H9 (cell line): ENCODE measurements around the gene TNIP2. TPM values are rescaled to one million over a fixed set of nuclear protein-coding genes. Genes with fewer than 3 reads are reported as not detected.

ENCODE experiments used
- DNase-seq: peaks from one replicate; pipeline ENCODE4 v3.0.0-alpha.2; 2017
- H2AFZ ChIP-seq: one replicate; pipeline ENCODE4 v1.6.1; 2013; ENCODE audit warnings: mild to moderate bottlenecking, low read length, control low read depth, moderate library complexity
- H2AK5ac ChIP-seq: 2 replicates; pipeline ENCODE4 v1.6.1; 2013; ENCODE audit warnings: low read length, control low read depth, mixed read lengths; ENCODE audit not compliant: insufficient read length
- H2BK120ac ChIP-seq: one replicate; pipeline ENCODE4 v1.6.1; 2013; ENCODE audit warnings: low read depth, mild to moderate bottlenecking, low read length, control low read depth, inconsistent platforms; ENCODE audit not compliant: poor library complexity, severe bottlenecking
- H2BK12ac ChIP-seq: 2 replicates; pipeline ENCODE4 v1.6.1; 2013; ENCODE audit warnings: low read length, control low read depth, mixed read lengths, low read depth; ENCODE audit not compliant: insufficient read length
- H2BK15ac ChIP-seq: 2 replicates; pipeline ENCODE4 v1.6.1; 2013; ENCODE audit warnings: low read depth, low read length, control low read depth
- H2BK20ac ChIP-seq: one replicate; pipeline ENCODE4 v1.6.1; 2013; ENCODE audit warnings: low read depth, mild to moderate bottlenecking, low read length, control low read depth, inconsistent platforms; ENCODE audit not compliant: poor library complexity, severe bottlenecking
- H2BK5ac ChIP-seq: 2 replicates; pipeline ENCODE4 v1.6.1; 2013; ENCODE audit warnings: low read length, control low read depth, mixed read lengths; ENCODE audit not compliant: insufficient read length
- H3K14ac ChIP-seq: 2 replicates; pipeline ENCODE4 v1.6.1; 2013; ENCODE audit warnings: low read length, control low read depth; ENCODE audit not compliant: insufficient read depth
- H3K18ac ChIP-seq: 2 replicates; pipeline ENCODE4 v1.6.1; 2013; ENCODE audit warnings: low read depth, mild to moderate bottlenecking, mixed read lengths, low read length, control low read depth; ENCODE audit not compliant: insufficient read length
- H3K23ac ChIP-seq: 2 replicates; pipeline ENCODE4 v1.6.1; 2013; ENCODE audit warnings: low read length, control low read depth, mixed read lengths, low read depth; ENCODE audit not compliant: insufficient read length
- H3K23me2 ChIP-seq: 2 replicates; pipeline ENCODE4 v1.6.1; 2013; ENCODE audit warnings: low read depth, mild to moderate bottlenecking, mixed read lengths, low read length, control low read depth; ENCODE audit not compliant: insufficient read length, poor library complexity, severe bottlenecking
- H3K27ac ChIP-seq: 2 replicates; pipeline ENCODE4 v1.5.1; 2013; ENCODE audit warnings: low read length, control low read depth, mixed read lengths, low read depth; ENCODE audit not compliant: insufficient read length
- H3K27me3 ChIP-seq: 2 replicates; pipeline ENCODE4 v1.6.1; 2013; ENCODE audit warnings: low read length, control low read depth, inconsistent platforms; ENCODE audit not compliant: insufficient read depth
- H3K4ac ChIP-seq: 2 replicates; pipeline ENCODE4 v1.6.1; 2013; ENCODE audit warnings: low read depth, mild to moderate bottlenecking, control low read depth, inconsistent platforms, low read length, moderate library complexity
- H3K4me1 ChIP-seq: 2 replicates; pipeline ENCODE4 v1.6.1; 2013; ENCODE audit warnings: low read length, control low read depth, inconsistent platforms; ENCODE audit not compliant: insufficient read depth
- H3K4me2 ChIP-seq: 2 replicates; pipeline ENCODE4 v1.6.1; 2013; ENCODE audit warnings: low read length, control low read depth, mixed read lengths; ENCODE audit not compliant: insufficient read length, insufficient read depth
- H3K56ac ChIP-seq: 2 replicates; pipeline ENCODE4 v1.6.1; 2013; ENCODE audit warnings: low read depth, mild to moderate bottlenecking, mixed read lengths, low read length, control low read depth; ENCODE audit not compliant: insufficient read length
- H3K79me1 ChIP-seq: 2 replicates; pipeline ENCODE4 v1.6.1; 2013; ENCODE audit warnings: low read depth, mild to moderate bottlenecking, moderate library complexity, low read length, control low read depth, inconsistent platforms; ENCODE audit not compliant: insufficient read depth, poor library complexity, severe bottlenecking
- H3K79me2 ChIP-seq: 2 replicates; pipeline ENCODE4 v1.6.1; 2013; ENCODE audit warnings: low read length, control low read depth, inconsistent platforms; ENCODE audit not compliant: insufficient read depth
- H3K9ac ChIP-seq: 2 replicates; pipeline ENCODE4 v1.6.1; 2013; ENCODE audit warnings: low read length, control low read depth, mixed read lengths; ENCODE audit not compliant: insufficient read length; ENCODE audit errors: extremely low read depth
- H3K9me3 ChIP-seq: one replicate; pipeline ENCODE4 v1.6.1; 2013; ENCODE audit warnings: low read depth, low read length, inconsistent platforms; ENCODE audit not compliant: control insufficient read depth
- H3T11ph ChIP-seq: one replicate; pipeline ENCODE4 v1.6.1; 2013; ENCODE audit warnings: mild to moderate bottlenecking, low read length, control low read depth, inconsistent platforms
- H4K20me1 ChIP-seq: one replicate; pipeline ENCODE4 v1.6.1; 2013; ENCODE audit not compliant: control insufficient read depth, insufficient read length, insufficient read depth
- H4K5ac ChIP-seq: 2 replicates; pipeline ENCODE4 v1.6.1; 2013; ENCODE audit warnings: low read depth, mild to moderate bottlenecking, mixed read lengths, low read length, control low read depth; ENCODE audit not compliant: insufficient read length
- H4K8ac ChIP-seq: replicated peaks from 2 replicates; pipeline ENCODE4 v1.6.1; 2013; ENCODE audit warnings: low read length, control low read depth, mixed read lengths, low read depth; ENCODE audit not compliant: insufficient read length
- H4K91ac ChIP-seq: 2 replicates; pipeline ENCODE4 v1.6.1; 2013; ENCODE audit warnings: low read depth, mild to moderate bottlenecking, moderate library complexity, mixed read lengths, low read length, control low read depth; ENCODE audit not compliant: insufficient read length
- H3K27ac Mint-ChIP-seq, 3 experiments: 2 replicates in 2 of 3; 3 replicates in 1 of 3; pipeline ENCODE4 v1.8.0; 2020 to 2021; ENCODE audit warnings: mixed read lengths in 3 of 3, mild to moderate bottlenecking in 1 of 3, moderate library complexity in 1 of 3
- H3K27me3 Mint-ChIP-seq: 2 replicates; pipeline ENCODE4 v1.8.0; 2021; ENCODE audit warnings: low read depth, mild to moderate bottlenecking, moderate library complexity, mixed read lengths
- H3K36me3 Mint-ChIP-seq, 3 experiments: 2 replicates in 2 of 3; 3 replicates in 1 of 3; pipeline ENCODE4 v1.8.0; 2020 to 2021; ENCODE audit warnings: low read depth in 3 of 3, mixed read lengths in 3 of 3; ENCODE audit not compliant: insufficient read depth in 1 of 3
- H3K4me1 Mint-ChIP-seq, 2 experiments: 2 replicates each; pipeline ENCODE4 v1.8.0; 2020; ENCODE audit warnings: mixed read lengths in 2 of 2
- H3K4me3 Mint-ChIP-seq, 2 experiments: 2 replicates in 1 of 2; 3 replicates in 1 of 2; pipeline ENCODE4 v1.8.0; 2020 to 2021; ENCODE audit warnings: mild to moderate bottlenecking in 2 of 2, mixed read lengths in 2 of 2, moderate library complexity in 1 of 2
- H3K9me3 Mint-ChIP-seq, 2 experiments: 2 replicates in 1 of 2; 3 replicates in 1 of 2; pipeline ENCODE4 v1.8.0; 2020; ENCODE audit warnings: mild to moderate bottlenecking in 2 of 2, mixed read lengths in 2 of 2, moderate library complexity in 1 of 2
- WGBS: extraction: QIAGEN DNeasy Blood & Tissue Kit; methylation state at CpG from one replicate; pipeline ENCODE4 v1.1.7; 2013; ENCODE audit warnings: missing lambda C conversion rate, low lambda C conversion rate, mixed read lengths; ENCODE audit not compliant: insufficient read length; ENCODE audit errors: extremely low coverage; 5-methylcytosine and 5-hydroxymethylcytosine counted together
- total RNA-seq: library from RNA; stranded (reverse); gene quantifications from 2 replicates; pipeline ENCODE4 v1.2.1, GENCODE V29; 2021
- TF ChIP-seq, protein P1 (sequence below): fragments of 200-600 bp; sonication (generic); conservative IDR thresholded peaks from 3 replicates; pipeline ENCODE4 v1.8.0; 2021; ENCODE audit warnings: antibody characterized with exemption, mild to moderate bottlenecking

TNIP2 gene
- total RNA-seq, 1 experiment from 2014 or later = 44.7 TPM

DNA sequence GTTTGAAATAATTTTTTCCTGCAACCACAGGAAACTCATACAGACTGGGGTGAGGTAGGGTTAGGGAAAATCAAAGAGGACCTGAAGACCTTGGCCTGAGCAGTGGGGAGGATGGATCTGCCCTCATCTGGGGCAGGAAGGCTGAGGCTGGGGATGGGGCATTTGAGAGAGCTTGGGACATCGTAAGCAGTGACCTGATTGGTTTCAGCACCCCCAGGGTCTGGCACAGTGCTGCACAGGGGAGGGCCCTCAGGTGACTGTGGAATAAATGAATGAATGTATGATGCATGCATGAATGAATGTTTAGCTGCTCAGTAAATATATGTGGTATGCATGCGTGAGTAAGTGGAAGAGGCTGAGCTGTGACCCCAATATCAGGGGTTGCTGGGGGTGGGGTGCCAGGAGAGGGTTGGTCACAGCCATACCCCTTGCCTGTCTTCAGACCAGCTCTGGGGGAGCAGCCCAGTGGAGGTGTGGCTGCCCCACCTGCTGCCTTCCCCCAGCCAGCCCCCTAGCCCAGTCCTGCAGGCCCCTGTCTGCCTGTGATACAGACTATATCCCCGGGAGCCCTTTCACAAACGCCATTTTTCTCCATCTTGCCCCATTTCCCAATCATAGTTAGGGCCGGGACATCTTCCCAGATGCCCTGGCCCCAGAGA is 11.0 kb upstream of the TNIP2 start:
- H2AFZ ChIP-seq = no peak overlapping the region
- Mint-ChIP-seq H3K36me3 (peaks cover 0 to 13% (median 9%) of the 10 kb centered on the region in 3 experiments; a peak in 4 of 7 replicates), H3K27ac (no peak overlapping the region; a peak in 1 of 7 replicates), H3K4me1 (peaks cover 19 to 21% of the 10 kb centered on the region in 2 experiments), H3K4me3 (no peak overlapping the region), H3K27me3 (peaks cover 2% of the 10 kb centered on the region), H3K9me3 (peaks cover 12 to 21% of the 10 kb centered on the region in 2 experiments; a peak in 4 of 5 replicates)
- no peaks in the 10 kb centered on the region for H3K4me1 ChIP-seq
- H4K5ac ChIP-seq = no peak overlapping the region
- no peaks in the 10 kb centered on the region for H3K9me3 ChIP-seq
- H2BK120ac ChIP-seq = no peak overlapping the region
- H2AK5ac ChIP-seq = no peak overlapping the region
- no peak overlapping the region for H3T11ph ChIP-seq
- no peaks in the 10 kb centered on the region for H3K27me3 ChIP-seq
- WGBS = no CpG with 5 or more reads among the region's 5 CpGs
- H3K4me2 ChIP-seq = no peak overlapping the region
- H4K8ac ChIP-seq = no peak overlapping the region
- H3K79me1 ChIP-seq = no peaks in the 10 kb centered on the region
- H3K18ac ChIP-seq = no peak overlapping the region
- no peak overlapping the region for H2BK20ac ChIP-seq
- no peak overlapping the region for H2BK5ac ChIP-seq
- no peak overlapping the region for H3K14ac ChIP-seq
- H3K23ac ChIP-seq = no peak overlapping the region
- H3K56ac ChIP-seq = no peak overlapping the region
- no peak for DNase-seq
- no peaks in the 10 kb centered on the region for H3K79me2 ChIP-seq
- no peak overlapping the region for H4K91ac ChIP-seq
- TF ChIP-seq, protein P1, sequence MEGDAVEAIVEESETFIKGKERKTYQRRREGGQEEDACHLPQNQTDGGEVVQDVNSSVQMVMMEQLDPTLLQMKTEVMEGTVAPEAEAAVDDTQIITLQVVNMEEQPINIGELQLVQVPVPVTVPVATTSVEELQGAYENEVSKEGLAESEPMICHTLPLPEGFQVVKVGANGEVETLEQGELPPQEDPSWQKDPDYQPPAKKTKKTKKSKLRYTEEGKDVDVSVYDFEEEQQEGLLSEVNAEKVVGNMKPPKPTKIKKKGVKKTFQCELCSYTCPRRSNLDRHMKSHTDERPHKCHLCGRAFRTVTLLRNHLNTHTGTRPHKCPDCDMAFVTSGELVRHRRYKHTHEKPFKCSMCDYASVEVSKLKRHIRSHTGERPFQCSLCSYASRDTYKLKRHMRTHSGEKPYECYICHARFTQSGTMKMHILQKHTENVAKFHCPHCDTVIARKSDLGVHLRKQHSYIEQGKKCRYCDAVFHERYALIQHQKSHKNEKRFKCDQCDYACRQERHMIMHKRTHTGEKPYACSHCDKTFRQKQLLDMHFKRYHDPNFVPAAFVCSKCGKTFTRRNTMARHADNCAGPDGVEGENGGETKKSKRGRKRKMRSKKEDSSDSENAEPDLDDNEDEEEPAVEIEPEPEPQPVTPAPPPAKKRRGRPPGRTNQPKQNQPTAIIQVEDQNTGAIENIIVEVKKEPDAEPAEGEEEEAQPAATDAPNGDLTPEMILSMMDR = no peak
- no peak overlapping the region for H3K9ac ChIP-seq
- no peak overlapping the region for H2BK15ac ChIP-seq
- no peaks in the 10 kb centered on the region for H3K23me2 ChIP-seq
- H3K27ac ChIP-seq = no peak overlapping the region
- H4K20me1 ChIP-seq = no peaks in the 10 kb centered on the region
- H2BK12ac ChIP-seq = no peak overlapping the region
- H3K4ac ChIP-seq = no peak overlapping the region
